ENCODE measurements around the gene CTIF.

Gene CTIF

GRCh38 chr18:48533340-48534070 lies 5.3 kb upstream of the CTIF start:
- no peak for DNase-seq

DNA sequence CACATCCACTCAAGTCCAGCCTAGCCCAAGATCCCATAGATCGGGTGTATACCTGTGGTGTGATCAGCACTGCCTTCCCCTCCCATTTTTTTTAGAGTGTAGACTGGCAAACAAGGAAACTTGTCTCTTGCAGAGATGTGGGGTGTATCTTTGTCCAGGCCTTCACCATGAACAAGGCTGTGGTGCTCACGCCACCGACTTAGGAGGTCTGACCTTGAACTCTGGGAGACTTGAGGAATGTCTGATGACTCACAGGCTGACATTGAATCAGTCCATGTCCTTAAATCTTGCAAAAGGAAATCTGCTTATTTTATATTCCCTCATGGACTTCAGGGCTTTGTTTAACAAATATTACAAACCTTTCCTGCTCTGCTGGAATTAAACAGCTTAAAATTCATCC lies 4.5 kb upstream of the CTIF start:
- DNase-seq, result no peak

DNA sequence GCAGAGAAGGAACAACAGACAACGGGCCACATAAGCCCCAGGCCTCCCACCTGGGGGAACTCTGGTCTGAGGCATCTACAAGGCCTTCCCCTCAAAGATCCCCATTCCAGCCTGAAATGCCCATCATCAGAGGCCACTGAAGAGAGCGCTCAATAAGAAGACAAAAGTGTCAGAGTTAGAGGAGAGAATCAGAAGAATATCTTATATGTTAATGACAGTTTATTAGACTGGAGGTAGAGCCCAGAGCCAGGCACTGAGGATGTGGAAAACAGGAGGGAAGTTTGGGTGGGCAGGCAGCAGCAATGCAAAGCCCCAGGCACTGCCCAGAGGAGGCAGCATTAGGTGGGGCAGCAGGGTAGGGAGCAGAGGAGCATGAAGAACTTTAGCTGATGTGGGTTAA lies 2.9 kb upstream of the CTIF start:
- DNase-seq, result no peak

DNA sequence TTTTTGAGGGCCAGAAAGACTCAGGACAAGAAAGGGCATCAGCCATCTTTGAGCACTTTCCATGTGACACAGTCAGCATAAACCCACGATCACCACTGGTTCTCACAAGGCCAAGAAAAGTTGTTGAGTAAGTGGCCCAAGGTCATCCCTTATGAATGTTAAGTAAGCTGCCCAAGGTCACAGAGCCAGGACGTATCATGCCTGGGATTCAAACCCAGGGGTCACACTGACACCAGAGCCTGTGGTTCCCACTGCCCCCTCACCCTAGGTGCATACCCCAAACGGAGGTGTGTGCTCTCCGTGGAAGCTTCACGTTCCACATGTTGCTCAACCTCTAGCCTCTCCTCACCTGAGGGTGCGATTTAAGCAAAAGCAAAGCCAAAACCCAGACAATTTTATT lies 2.3 kb upstream of the CTIF start:
- no peak for DNase-seq

DNA sequence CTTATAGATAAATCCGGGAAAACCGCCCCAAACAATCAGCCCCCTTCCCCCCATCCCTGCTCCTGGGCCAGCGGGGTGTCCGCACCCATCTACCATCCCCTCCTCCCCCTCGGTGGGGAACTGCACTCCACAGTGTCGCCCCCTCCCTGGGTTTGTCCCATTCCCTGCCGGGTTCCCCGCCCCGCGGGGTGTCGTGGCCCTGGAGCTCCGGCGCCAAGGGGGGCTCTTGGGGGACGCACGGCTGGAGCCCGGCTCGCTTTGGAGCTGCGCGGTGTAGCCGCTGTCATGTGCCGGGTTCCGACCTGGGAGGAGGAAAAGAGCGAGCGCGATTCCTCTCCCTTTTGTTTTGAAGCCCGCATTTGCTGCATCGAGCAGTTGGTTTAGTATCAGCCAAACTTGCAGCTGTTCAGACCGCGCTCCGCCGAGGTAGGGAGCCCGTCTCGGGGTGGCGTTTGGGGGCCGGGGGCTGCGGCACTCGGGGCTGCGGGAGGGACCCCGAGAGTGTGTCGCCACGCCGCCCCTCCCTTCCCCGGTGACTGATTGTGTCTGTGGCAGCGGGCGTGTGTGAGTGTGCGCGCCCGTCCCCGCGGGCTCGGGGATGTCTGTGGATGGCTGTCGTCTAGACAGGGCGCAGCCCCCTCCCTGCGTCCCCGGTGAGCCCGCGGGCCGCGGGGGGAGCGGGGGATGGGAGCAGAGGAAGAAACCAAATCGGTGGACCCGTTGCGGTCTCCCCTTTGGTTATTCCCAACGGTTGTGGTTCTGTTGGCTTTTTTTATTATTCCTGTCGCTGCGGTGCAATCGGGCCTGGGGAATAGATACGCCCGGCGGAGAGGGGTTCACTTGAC lies 797 bp downstream of the CTIF start:
- DNase-seq, result peak; percentile 68

GRCh38 chr18:48540251-48541025 lies 1.6 kb downstream of the CTIF start:
- DNase-seq, result peak; percentile 79

- peak; percentile 78 for DNase-seq
Observed at GRCh38 chr18:48541026-48541746, 2.4 kb downstream of the CTIF start.

GRCh38 chr18:48541747-48542400 lies 3.0 kb downstream of the CTIF start:
- DNase-seq, result no peak

GRCh38 chr18:48542513-48543181 lies 3.8 kb downstream of the CTIF start:
- DNase-seq, result no peak

DNA sequence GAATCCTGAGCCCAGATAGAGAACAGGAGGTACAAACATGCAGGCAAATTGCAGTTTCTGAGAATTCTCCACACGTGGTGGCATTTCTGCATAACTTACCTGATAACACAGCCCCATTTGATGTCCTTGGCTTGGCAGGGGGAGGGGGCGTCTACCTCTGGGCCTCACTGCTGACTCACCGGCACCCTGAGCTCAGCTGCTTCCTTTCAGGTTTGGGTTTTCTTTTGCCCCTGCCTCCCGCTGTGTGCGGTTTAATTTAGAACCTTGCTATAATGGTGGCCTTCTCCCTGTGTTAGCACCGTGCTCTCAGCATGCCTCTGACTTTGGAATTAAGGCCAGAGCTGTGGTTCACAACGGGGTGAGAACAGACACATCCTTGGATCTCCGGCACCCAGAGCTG lies 4.4 kb downstream of the CTIF start:
- DNase-seq, result no peak

DNA sequence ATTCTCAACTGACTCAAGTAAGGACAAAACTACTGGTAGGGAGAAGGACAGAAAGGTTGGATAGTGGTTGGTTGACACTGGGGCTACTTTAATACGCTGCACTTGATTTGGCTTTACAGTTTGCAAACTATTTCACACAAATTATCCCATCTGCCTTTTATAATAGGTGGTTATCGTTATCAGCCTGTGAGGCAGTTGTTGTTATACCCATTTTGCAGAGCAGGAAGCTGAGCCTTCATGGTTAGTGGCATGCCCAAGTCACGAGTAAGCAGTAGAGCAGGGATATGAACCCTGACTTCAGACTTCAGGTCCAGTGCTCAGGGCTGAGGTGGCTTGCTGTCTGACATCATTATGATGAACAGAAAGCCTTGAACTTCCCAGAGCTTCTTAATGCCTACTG lies 5.3 kb downstream of the CTIF start:
- no peak for DNase-seq

GRCh38 chr18:48544661-48545415 lies 6.0 kb downstream of the CTIF start:
- DNase-seq, result no peak

DNA sequence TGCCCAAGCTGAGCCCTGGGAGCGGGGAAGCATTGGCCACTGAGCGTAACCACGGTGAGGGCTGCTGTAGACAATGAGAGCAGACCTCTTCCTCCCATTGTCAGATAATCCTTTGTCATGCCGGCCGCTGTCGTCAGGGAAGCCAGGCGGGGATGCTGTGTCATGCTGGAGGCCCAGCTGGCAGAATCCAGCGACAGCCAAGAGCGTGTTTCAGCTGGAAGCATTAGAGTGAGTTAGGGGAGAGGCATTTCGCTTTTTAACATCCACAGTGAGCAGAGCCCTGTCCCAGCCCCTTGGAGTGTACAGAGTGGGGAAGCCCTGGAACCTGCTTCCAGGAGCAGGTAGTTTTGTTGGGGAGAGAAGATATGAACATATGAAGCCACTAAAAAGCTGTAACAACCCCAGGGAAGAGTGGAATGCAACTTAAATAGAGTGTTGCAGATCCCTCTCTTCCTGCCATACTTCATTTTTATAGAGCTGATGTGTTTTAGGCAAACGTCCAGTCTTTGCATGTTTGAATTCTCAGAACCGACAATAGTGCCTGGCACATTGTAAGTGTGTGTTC lies 7.0 kb downstream of the CTIF start:
- no peak for DNase-seq

DNA sequence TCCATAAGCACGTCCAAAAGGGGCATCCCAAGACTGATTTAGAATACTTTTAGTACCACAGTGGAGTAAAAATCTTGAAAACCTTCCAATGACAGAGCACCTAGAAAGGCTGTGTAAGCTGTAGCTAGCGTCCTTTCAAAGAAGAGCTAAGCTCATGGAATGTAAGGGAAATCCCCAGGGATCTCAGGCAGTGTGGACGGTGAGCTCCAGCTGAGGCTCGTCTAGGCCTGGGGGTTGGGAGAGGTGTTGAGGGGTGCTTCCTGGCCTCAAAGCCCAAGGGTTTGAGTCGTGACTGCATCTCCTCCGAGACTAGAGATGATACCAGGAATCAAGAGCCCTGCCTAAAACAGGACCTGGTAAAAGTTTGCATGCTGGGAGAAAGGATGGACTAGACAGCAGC lies 7.6 kb downstream of the CTIF start:
- DNase-seq, result no peak

GRCh38 chr18:48547531-48547981 lies 8.7 kb downstream of the CTIF start:
- no peak for DNase-seq

DNA sequence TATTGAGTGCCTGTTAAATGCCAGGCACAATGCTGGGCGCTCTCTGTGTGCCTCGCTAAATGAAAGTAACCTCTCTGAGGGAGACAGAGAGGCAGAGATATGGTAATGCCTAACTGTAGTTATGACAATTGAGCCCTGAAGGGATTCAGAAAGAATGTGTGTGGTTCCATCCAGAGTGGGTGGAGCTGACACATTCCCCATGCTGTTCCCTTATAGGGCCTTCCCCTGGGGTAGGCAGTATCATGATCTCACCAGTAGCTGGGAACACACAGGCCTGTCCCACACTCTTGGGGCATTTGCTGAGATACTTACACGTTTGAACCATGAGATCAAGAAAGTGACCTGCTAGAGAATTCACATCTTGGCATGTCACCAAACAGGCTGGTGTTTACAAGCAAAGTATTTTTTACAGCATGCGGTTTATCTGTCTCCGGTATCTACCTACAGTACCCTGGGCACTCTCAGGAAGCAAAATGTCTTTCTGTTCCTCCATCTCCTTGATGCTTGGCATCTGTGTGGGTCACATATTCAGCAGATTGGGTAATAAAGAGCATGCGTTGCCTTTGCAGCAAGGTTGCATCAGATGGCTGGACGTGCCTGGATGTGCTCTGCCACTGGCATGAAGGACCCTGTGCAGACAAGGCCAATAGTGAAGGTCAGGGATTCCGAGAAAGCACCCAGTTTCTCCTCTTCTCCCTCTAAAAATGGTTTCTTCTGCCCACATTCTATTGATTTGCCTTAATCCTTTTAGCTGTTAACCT lies 9.4 kb downstream of the CTIF start:
- DNase-seq, result no peak

- no peak for DNase-seq
Observed at GRCh38 chr18:48548921-48549320, 10.1 kb downstream of the CTIF start.

DNA sequence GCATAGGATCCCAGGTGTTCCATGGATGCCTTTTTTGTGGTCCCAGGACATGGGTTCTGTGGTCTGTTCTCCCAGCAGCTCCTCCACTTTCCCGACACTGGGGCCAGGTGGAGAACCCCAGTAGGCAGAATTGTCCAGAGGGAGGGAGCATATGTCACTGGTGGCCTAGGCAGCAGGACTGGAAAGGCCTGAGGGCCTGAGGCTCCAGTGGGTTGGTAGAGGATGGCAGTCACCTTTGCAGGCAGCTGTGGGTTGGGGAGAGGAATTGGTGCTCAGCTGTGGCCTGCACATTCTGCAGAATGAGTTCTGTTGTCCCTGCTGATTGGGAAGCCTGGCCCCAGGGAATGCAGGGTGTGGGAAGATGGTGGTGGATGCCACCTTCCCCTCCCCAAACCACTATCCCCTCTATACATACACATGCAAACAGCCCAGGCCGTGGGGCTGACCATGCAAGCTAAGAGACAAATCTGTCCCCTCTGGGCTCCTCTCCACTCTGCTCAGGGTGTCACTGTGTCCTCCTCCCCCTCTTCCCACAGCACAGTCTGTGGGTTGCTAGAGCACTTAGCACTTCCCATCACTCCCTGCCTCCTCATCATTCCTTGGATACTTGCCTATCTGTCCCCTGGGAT lies 11.4 kb downstream of the CTIF start:
- DNase-seq, result no peak

DNA sequence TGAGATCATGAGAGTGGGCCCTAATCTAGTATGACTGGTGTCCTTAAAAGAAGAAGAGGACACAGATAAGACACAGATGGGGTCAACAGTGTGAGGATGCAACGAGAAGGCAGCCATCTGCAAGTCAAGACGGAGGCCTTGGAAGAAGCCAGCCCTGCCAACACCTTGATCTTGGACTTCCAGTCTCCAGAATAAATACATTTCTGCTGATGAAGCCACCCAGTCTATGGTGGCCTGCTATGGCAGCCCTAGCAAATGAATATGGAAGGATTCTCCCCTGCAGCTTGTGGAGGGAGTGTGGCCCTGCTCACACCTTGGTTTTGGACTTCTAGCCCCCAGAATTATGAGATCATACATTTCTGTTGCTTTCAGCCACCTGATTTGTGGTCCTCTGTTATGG lies 12.3 kb downstream of the CTIF start:
- no peak for DNase-seq
